Occipital lobe (tissue), 2 donors: ENCODE data around the gene ZNF300. TPM values are rescaled to one million over a fixed set of nuclear protein-coding genes. Genes with fewer than 3 reads are reported as not detected.
"Not testable (repeated sequence)": the region's sequence is repeated elsewhere in the genome, so short reads cannot be mapped to it uniquely, and the experiment has no call there.

Experiments
- DNase-seq: peaks from one replicate; lab custom pipeline; 2025; lab: John Stamatoyannopoulos, UW
- total RNA-seq: library from RNA; depleted of rRNA; stranded (reverse); fragments of >200 nt; gene quantifications from one replicate; pipeline ENCODE4 v1.2.3, GENCODE V29; 2014

Gene ZNF300
- total RNA-seq, 1 donor from 2014 or later: 89.4 TPM

DNA sequence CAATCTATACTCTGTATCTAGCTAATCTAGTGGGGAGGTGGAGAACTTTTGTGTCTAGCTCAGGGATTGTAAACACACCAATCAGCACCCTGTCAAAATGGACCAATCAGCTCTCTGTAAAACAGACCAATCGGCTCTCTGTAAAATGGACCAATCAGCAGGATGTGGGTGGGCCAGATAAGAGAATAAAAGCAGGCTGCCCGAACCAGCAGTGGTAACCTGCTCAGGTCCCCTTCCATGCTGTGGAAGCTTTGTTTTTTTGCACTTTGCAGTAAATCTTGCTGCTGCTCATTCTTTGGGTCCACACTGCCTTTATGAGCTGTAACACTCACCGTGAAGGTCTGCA, 58.5 kb downstream of the ZNF300 start, which contains the start of gene IRGM:
TSS of gene IRGM (plus strand) at position 214 of the 346 bp plus-strand sequence. CDS start 1,603 bp downstream, outside the sequence.
- not testable (repeated sequence) for DNase-seq

- DNase-seq: not testable (repeated sequence)
Measured at GRCh38 chr5:150845185-150845859, 59.5 kb downstream of the ZNF300 start.

Other genes starting within 250 kb of the ZNF300 start
- gene MYOZ3, start 243.7 kb downstream of the ZNF300 start, total RNA-seq: 1.7 TPM
- gene RBM22, start 203.9 kb downstream of the ZNF300 start, total RNA-seq: 27.6 TPM
- 96.2 TPM for gene DCTN4, start 146.0 kb downstream of the ZNF300 start, total RNA-seq
- gene SMIM3, start 126.2 kb downstream of the ZNF300 start, total RNA-seq: 1.7 TPM
- gene IRGM, start 58.5 kb downstream of the ZNF300 start, total RNA-seq: not detected
- gene GPX3, start 115.6 kb upstream of the ZNF300 start, total RNA-seq: 12.3 TPM
- gene TNIP1, start 176.1 kb upstream of the ZNF300 start, total RNA-seq: 18.1 TPM